HEK293 (cell line): Measurements from ENCODE around the gene DMBX1.

ENCODE experiments used
- CTCF ChIP-seq: fragments of 450-650 bp; formaldehyde crosslinking; IDR thresholded peaks from 2 replicates; pipeline ENCODE4 v1.5.1; 2016; ENCODE audit warnings: missing biosample characterization, missing genetic modification characterization
- GFI1B ChIP-seq: fragments of 450-650 bp; formaldehyde crosslinking; IDR thresholded peaks from 2 replicates; pipeline ENCODE4 v1.5.1; 2016; ENCODE audit warnings: missing biosample characterization, missing genetic modification characterization
- MYNN ChIP-seq: fragments of 450-650 bp; formaldehyde crosslinking; IDR thresholded peaks from 2 replicates; pipeline ENCODE4 v1.5.1; 2016; ENCODE audit warnings: missing biosample characterization, missing genetic modification characterization, borderline replicate concordance
- ZNF777 ChIP-seq: fragments of 450-650 bp; formaldehyde crosslinking; IDR thresholded peaks from 2 replicates; pipeline ENCODE4 v1.5.1; 2017; ENCODE audit warnings: missing biosample characterization, missing genetic modification characterization, borderline replicate concordance

GRCh38 chr1:46458846-46459245 is 30.8 kb upstream of the DMBX1 start:
- TF ChIP-seq ZNF777 (tag by site-specific recombination) (no peak), CTCF (no peak), GFI1B (tag by site-specific recombination) (no peak), MYNN (tag by site-specific recombination) (no peak)
